Stimulated activated CD4-positive, alpha-beta T cell treated with anti-CD3 and anti-CD28 coated beads, Interleukin-4, amount 100 ng/mL, for 24 hours (primary cell): ENCODE measurements around the gene STX10.

Source experiments
- DNase-seq: peaks from one replicate; pipeline ENCODE4 v3.0.0-alpha.2; 2020

STX10 gene

GRCh38 chr19:13117772-13118423, 32.3 kb downstream of the STX10 start, which contains the start of gene NACC1:
TSS of gene NACC1 (plus strand) at chr19:13118264. CDS start at chr19:13135208, 16,944 bp downstream.
- DNase-seq: peak; percentile 89

GRCh38 chr19:13117176-13117771, 32.9 kb downstream of the STX10 start:
- no peak for DNase-seq

- peak; percentile 96 for DNase-seq
These were observed 33.6 kb downstream of the STX10 start, which contains the start of gene TRMT1 for GRCh38 chr19:13116282-13117175. TSS of gene TRMT1 (minus strand) at chr19:13116740. CDS start at chr19:13116399, 341 bp downstream.

- DNase-seq: no peak
These were observed 34.3 kb downstream of the STX10 start for GRCh38 chr19:13115936-13116281.

GRCh38 chr19:13112555-13112954, 37.6 kb downstream of the STX10 start:
- no peak for DNase-seq

GRCh38 chr19:13110099-13110610, 40.0 kb downstream of the STX10 start:
- no peak for DNase-seq

GRCh38 chr19:13109361-13110098, 40.6 kb downstream of the STX10 start:
- no peak for DNase-seq

GRCh38 chr19:13104848-13105711, 45.1 kb downstream of the STX10 start:
- DNase-seq: no peak

- peak; percentile 66 for DNase-seq
These were observed 45.8 kb downstream of the STX10 start for GRCh38 chr19:13104360-13104847.

- DNase-seq: no peak
These were observed 46.4 kb downstream of the STX10 start for GRCh38 chr19:13103581-13104359.

- DNase-seq: no peak
These were observed 47.3 kb downstream of the STX10 start, which contains the start of gene LYL1 for GRCh38 chr19:13102666-13103580. TSS of gene LYL1 (minus strand) at chr19:13102858. CDS start at chr19:13101171, 1,687 bp downstream.

- DNase-seq: no peak
These were observed 47.8 kb downstream of the STX10 start for GRCh38 chr19:13102416-13102665.

- DNase-seq: no peak
These were observed 48.4 kb downstream of the STX10 start for GRCh38 chr19:13101590-13102415.

- DNase-seq: no peak
These were observed 49.2 kb downstream of the STX10 start for GRCh38 chr19:13100841-13101589.

GRCh38 chr19:13100031-13100588, 50.1 kb downstream of the STX10 start:
- peak; percentile 73 for DNase-seq

GRCh38 chr19:13099073-13099999, 50.8 kb downstream of the STX10 start:
- peak; percentile 76 for DNase-seq
